Neural progenitor cell (in vitro differentiated cells): ENCODE results near the gene SLC25A13. TPM values are rescaled to one million over a fixed set of nuclear protein-coding genes. Genes with fewer than 3 reads are reported as not detected.

Experiments
- DNase-seq: peaks from one replicate; pipeline ENCODE4 v3.0.0-alpha.2; 2016; ENCODE audit warnings: low spot score
- H2AFZ ChIP-seq: fragments of 200-600 bp; sonication (generic); replicated peaks from 2 replicates; pipeline ENCODE4 v1.6.1; 2016; ENCODE audit warnings: antibody characterized with exemption
- H3F3A ChIP-seq: fragments of 200-600 bp; sonication (generic); 2 replicates; pipeline ENCODE4 v1.6.1; 2016; ENCODE audit warnings: antibody characterized with exemption, low read depth
- H3K27ac ChIP-seq: fragments of 200-600 bp; sonication (generic); 2 replicates; pipeline ENCODE4 v1.5.1; 2016; ENCODE audit warnings: mild to moderate bottlenecking
- H3K27me3 ChIP-seq: fragments of 200-600 bp; sonication (generic); 2 replicates; pipeline ENCODE4 v1.6.1; 2016; ENCODE audit warnings: mild to moderate bottlenecking, moderate library complexity
- H3K36me3 ChIP-seq: fragments of 200-600 bp; sonication (generic); 2 replicates; pipeline ENCODE4 v1.5.1; 2016
- H3K4me1 ChIP-seq: fragments of 200-600 bp; sonication (generic); 2 replicates; pipeline ENCODE4 v1.6.1; 2016; ENCODE audit warnings: mixed run types
- H3K4me2 ChIP-seq: fragments of 200-600 bp; sonication (generic); 2 replicates; pipeline ENCODE4 v1.6.1; 2016
- H3K4me3 ChIP-seq: fragments of 200-600 bp; sonication (generic); 2 replicates; pipeline ENCODE4 v1.5.1; 2016
- H3K79me2 ChIP-seq: fragments of 200-600 bp; sonication (generic); 2 replicates; pipeline ENCODE4 v1.6.1; 2016; ENCODE audit warnings: low read depth
- H3K9ac ChIP-seq: fragments of 200-600 bp; sonication (generic); 2 replicates; pipeline ENCODE4 v1.6.1; 2016
- H3K9me3 ChIP-seq: fragments of 200-600 bp; sonication (generic); 2 replicates; pipeline ENCODE4 v1.5.1; 2016; ENCODE audit warnings: low read depth
- H4K20me1 ChIP-seq: fragments of 200-600 bp; sonication (generic); 2 replicates; pipeline ENCODE4 v1.6.1; 2016; ENCODE audit warnings: low read depth
- H3K27ac Mint-ChIP-seq: 3 replicates; pipeline ENCODE4 v1.8.0; 2021; ENCODE audit warnings: mixed read lengths
- H3K27me3 Mint-ChIP-seq: 2 replicates; pipeline ENCODE4 v1.8.0; 2022; ENCODE audit warnings: low read depth, mild to moderate bottlenecking, inconsistent platforms, moderate library complexity, mixed read lengths; ENCODE audit not compliant: insufficient read depth
- H3K36me3 Mint-ChIP-seq: 3 replicates; pipeline ENCODE4 v1.8.0; 2021; ENCODE audit warnings: mixed read lengths
- H3K4me1 Mint-ChIP-seq: 3 replicates; pipeline ENCODE4 v1.8.0; 2021; ENCODE audit warnings: mixed read lengths
- H3K4me3 Mint-ChIP-seq: 3 replicates; pipeline ENCODE4 v1.8.0; 2021; ENCODE audit warnings: mild to moderate bottlenecking, moderate library complexity, mixed read lengths
- H3K9me3 Mint-ChIP-seq: 3 replicates; pipeline ENCODE4 v1.8.0; 2020; ENCODE audit warnings: mixed read lengths
- CTCF ChIP-seq: fragments of 200-600 bp; sonication (generic); IDR thresholded peaks from 2 replicates; pipeline ENCODE4 v1.5.1; 2017; ENCODE audit warnings: antibody characterized with exemption, mild to moderate bottlenecking
- EZH2 ChIP-seq: fragments of 200-600 bp; sonication (generic); IDR thresholded peaks from 2 replicates; pipeline ENCODE4 v1.6.1; 2017; ENCODE audit warnings: antibody characterized with exemption, mild to moderate bottlenecking, moderate library complexity
- EZH2phosphoT487 ChIP-seq: fragments of 200-600 bp; sonication (generic); IDR thresholded peaks from 2 replicates; pipeline ENCODE4 v1.6.1; 2017; ENCODE audit warnings: antibody characterized with exemption
- total RNA-seq: library from RNA; depleted of rRNA; stranded (reverse); fragments of >200 nt; gene quantifications from 2 replicates; pipeline ENCODE4 v1.2.3, GENCODE V29; 2015; ENCODE audit warnings: low replicate concordance

Gene SLC25A13
- total RNA-seq, 1 donor from 2014 or later = 83.3 TPM

DNA sequence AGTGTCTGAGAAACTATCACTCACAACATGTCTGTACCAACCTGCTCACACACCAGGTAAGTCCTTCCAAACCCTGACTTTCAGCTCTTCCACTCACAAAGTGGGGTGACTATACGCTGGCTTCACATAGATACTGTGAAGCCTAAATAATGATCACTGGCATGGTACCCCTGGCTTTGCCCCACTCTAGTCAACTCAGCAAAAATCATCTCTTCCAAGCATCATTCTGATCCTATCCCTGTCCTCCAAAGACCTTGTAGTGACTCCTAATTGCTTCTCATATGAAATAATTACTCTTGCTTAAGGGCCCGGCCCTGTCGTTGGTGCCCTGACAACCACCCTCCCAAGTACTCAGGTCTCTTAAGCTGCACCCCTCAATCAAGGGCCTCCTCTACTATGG, 97.8 kb downstream of the SLC25A13 start:
- Histone ChIP-seq H2AFZ (no peak overlapping the region), H3K36me3 (no peaks in the 10 kb centered on the region), H3K27me3 (no peaks in the 10 kb centered on the region), H3K4me1 (no peaks in the 10 kb centered on the region), H4K20me1 (no peaks in the 10 kb centered on the region), H3K27ac (no peak overlapping the region), H3K4me2 (no peak overlapping the region), H3K4me3 (no peak overlapping the region), H3K9ac (no peak overlapping the region), H3K79me2 (no peaks in the 10 kb centered on the region), H3F3A (no peaks in the 10 kb centered on the region), H3K9me3 (no peaks in the 10 kb centered on the region)
- H3K36me3 Mint-ChIP-seq = peaks cover 4% of the 10 kb centered on the region
- H3K27me3 Mint-ChIP-seq = no peaks in the 10 kb centered on the region
- H3K9me3 Mint-ChIP-seq = peaks cover 2% of the 10 kb centered on the region
- no peak overlapping the region for H3K27ac Mint-ChIP-seq
- TF ChIP-seq CTCF (no peak), EZH2phosphoT487 (no peak), EZH2 (no peak)
- no peaks in the 10 kb centered on the region for H3K4me1 Mint-ChIP-seq
- H3K4me3 Mint-ChIP-seq = no peak overlapping the region
- DNase-seq = no peak

DNA sequence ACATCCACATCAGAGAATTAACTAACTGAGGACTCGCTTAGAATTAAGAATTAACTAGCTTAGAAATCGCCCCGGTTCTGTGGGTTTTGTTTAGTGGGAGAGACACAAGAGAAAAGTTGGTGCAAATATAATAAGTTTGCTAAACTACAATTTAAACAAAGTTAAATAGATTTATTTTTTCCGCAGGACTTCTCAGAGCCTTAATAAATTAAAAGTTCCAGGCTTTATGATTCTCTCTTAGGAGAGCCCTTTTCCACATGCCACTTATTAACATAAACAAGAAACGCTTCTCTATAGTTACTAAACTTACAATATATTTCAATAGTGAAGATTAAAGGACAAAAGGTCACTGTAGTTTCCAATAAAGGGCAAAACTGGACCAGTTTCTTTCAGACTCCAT, 100.0 kb downstream of the SLC25A13 start:
- no peaks in the 10 kb centered on the region for H3K27me3 ChIP-seq
- no peaks in the 10 kb centered on the region for H3K9me3 Mint-ChIP-seq
- H3K4me1 ChIP-seq = no peaks in the 10 kb centered on the region
- no peak overlapping the region for H3K27ac ChIP-seq
- H3K4me3 ChIP-seq = no peak overlapping the region
- H3K4me3 Mint-ChIP-seq = no peak overlapping the region
- no peak overlapping the region for H3K27ac Mint-ChIP-seq
- H3K9me3 ChIP-seq = no peaks in the 10 kb centered on the region
- H2AFZ ChIP-seq = no peak overlapping the region
- no peak overlapping the region for H3K4me2 ChIP-seq
- no peak overlapping the region for H3K9ac ChIP-seq
- no peaks in the 10 kb centered on the region for H3K79me2 ChIP-seq
- no peaks in the 10 kb centered on the region for H3K4me1 Mint-ChIP-seq
- H4K20me1 ChIP-seq = no peaks in the 10 kb centered on the region
- H3K36me3 ChIP-seq = no peaks in the 10 kb centered on the region
- DNase-seq = no peak
- no peaks in the 10 kb centered on the region for H3K27me3 Mint-ChIP-seq
- no peaks in the 10 kb centered on the region for H3F3A ChIP-seq
- H3K36me3 Mint-ChIP-seq = no peaks in the 10 kb centered on the region
- no peak for TF ChIP-seq CTCF
- TF ChIP-seq EZH2 = no peak
- no peak for TF ChIP-seq EZH2phosphoT487

- Mint-ChIP-seq H3K4me1 (no peaks in the 10 kb centered on the region), H3K27me3 (no peaks in the 10 kb centered on the region), H3K27ac (no peak overlapping the region), H3K9me3 (no peaks in the 10 kb centered on the region), H3K4me3 (no peak overlapping the region), H3K36me3 (peaks cover 3% of the 10 kb centered on the region)
- Histone ChIP-seq H3K27ac (no peak overlapping the region), H3F3A (no peaks in the 10 kb centered on the region), H3K4me2 (no peak overlapping the region), H3K27me3 (no peaks in the 10 kb centered on the region), H3K4me1 (no peaks in the 10 kb centered on the region), H3K4me3 (no peak overlapping the region), H3K9me3 (no peaks in the 10 kb centered on the region), H3K79me2 (no peaks in the 10 kb centered on the region), H3K9ac (no peak overlapping the region), H2AFZ (no peak overlapping the region), H3K36me3 (no peaks in the 10 kb centered on the region), H4K20me1 (no peaks in the 10 kb centered on the region)
- DNase-seq = no peak
- no peak for TF ChIP-seq EZH2
Measured at GRCh38 chr7:96219378-96220130, 102.3 kb downstream of the SLC25A13 start.

- no peak overlapping the region for H2AFZ ChIP-seq
- no peaks in the 10 kb centered on the region for H3F3A ChIP-seq
- H3K36me3 ChIP-seq = no peaks in the 10 kb centered on the region
- no peak for DNase-seq
- H3K9ac ChIP-seq = no peak overlapping the region
- H3K27me3 ChIP-seq = no peaks in the 10 kb centered on the region
- no peaks in the 10 kb centered on the region for H3K4me1 Mint-ChIP-seq
- no peak overlapping the region for H3K4me3 Mint-ChIP-seq
- H3K27me3 Mint-ChIP-seq = no peaks in the 10 kb centered on the region
- no peak overlapping the region for H3K4me2 ChIP-seq
- no peak overlapping the region for H3K4me3 ChIP-seq
- TF ChIP-seq EZH2phosphoT487 = no peak
- no peaks in the 10 kb centered on the region for H3K9me3 ChIP-seq
- H4K20me1 ChIP-seq = no peaks in the 10 kb centered on the region
- no peak overlapping the region for H3K27ac ChIP-seq
- no peaks in the 10 kb centered on the region for H3K4me1 ChIP-seq
- H3K9me3 Mint-ChIP-seq = no peaks in the 10 kb centered on the region
- H3K36me3 Mint-ChIP-seq = peaks cover 3% of the 10 kb centered on the region
- no peaks in the 10 kb centered on the region for H3K79me2 ChIP-seq
- H3K27ac Mint-ChIP-seq = no peak overlapping the region
Measured at GRCh38 chr7:96218664-96219243, 103.1 kb downstream of the SLC25A13 start.
